ENCODE measurements around the gene POU5F1.

Gene POU5F1

GRCh38 chr6:31116661-31117385, 53.7 kb downstream of the POU5F1 start:
- Histone ChIP-seq H3K4me3 (ENCODE audit: low read depth in 1 of 2, low read length in 2 of 2) (no peak overlapping the region), H3K27me3 (ENCODE audit: insufficient read depth, low read length, poor library complexity) (peaks cover 41% of the 10 kb centered on the region), H2AFZ (ENCODE audit: low read depth, low read length) (no peak overlapping the region), H3K36me3 (ENCODE audit: insufficient read depth, low read length) (no peaks in the 10 kb centered on the region), H3K79me2 (ENCODE audit: insufficient read depth, low read length) (no peaks in the 10 kb centered on the region), H3K27ac (ENCODE audit: low read length) (no peak overlapping the region), H3K9me3 (ENCODE audit: insufficient read depth, low read length, severe bottlenecking) (no peaks in the 10 kb centered on the region), H3K4me2 (ENCODE audit: insufficient read depth, low read length) (no peak overlapping the region), H3K4me1 (ENCODE audit: insufficient read depth, low read length) (no peaks in the 10 kb centered on the region), H4K20me1 (ENCODE audit: insufficient read depth, low read length) (no peaks in the 10 kb centered on the region), H3K9ac (ENCODE audit: low read depth, low read length) (no peak overlapping the region)
- no peak for ATAC-seq (ENCODE audit: insufficient read depth, low read depth)
- no peak for DNase-seq
- TF ChIP-seq, protein P1, sequence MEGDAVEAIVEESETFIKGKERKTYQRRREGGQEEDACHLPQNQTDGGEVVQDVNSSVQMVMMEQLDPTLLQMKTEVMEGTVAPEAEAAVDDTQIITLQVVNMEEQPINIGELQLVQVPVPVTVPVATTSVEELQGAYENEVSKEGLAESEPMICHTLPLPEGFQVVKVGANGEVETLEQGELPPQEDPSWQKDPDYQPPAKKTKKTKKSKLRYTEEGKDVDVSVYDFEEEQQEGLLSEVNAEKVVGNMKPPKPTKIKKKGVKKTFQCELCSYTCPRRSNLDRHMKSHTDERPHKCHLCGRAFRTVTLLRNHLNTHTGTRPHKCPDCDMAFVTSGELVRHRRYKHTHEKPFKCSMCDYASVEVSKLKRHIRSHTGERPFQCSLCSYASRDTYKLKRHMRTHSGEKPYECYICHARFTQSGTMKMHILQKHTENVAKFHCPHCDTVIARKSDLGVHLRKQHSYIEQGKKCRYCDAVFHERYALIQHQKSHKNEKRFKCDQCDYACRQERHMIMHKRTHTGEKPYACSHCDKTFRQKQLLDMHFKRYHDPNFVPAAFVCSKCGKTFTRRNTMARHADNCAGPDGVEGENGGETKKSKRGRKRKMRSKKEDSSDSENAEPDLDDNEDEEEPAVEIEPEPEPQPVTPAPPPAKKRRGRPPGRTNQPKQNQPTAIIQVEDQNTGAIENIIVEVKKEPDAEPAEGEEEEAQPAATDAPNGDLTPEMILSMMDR (IDR thresholded peaks at IDR 0.05; ENCODE audit: borderline replicate concordance, extremely low read depth, low read length, poor library complexity, severe bottlenecking): no peak
- TF ChIP-seq EZH2 (IDR thresholded peaks at IDR 0.05; ENCODE audit: borderline replicate concordance, low read depth, low read length, severe bottlenecking): no peak

GRCh38 chr6:31115941-31116560, 54.4 kb downstream of the POU5F1 start:
- ATAC-seq (ENCODE audit: insufficient read depth, low read depth): no peak

GRCh38 chr6:31114970-31115849, 55.3 kb downstream of the POU5F1 start:
- no peaks in the 10 kb centered on the region for H3K79me2 ChIP-seq (ENCODE audit: insufficient read depth, low read length)
- H3K27me3 ChIP-seq (ENCODE audit: insufficient read depth, low read length, poor library complexity): peaks cover 54% of the 10 kb centered on the region
- H3K4me2 ChIP-seq (ENCODE audit: insufficient read depth, low read length): no peak overlapping the region
- DNase-seq (no peak), ATAC-seq (ENCODE audit: insufficient read depth, low read depth) (no peak)
- TF ChIP-seq, protein P1 (IDR thresholded peaks at IDR 0.05; ENCODE audit: borderline replicate concordance, extremely low read depth, low read length, poor library complexity, severe bottlenecking): peak; percentile 22
- TF ChIP-seq EZH2 (IDR thresholded peaks at IDR 0.05; ENCODE audit: borderline replicate concordance, low read depth, low read length, severe bottlenecking): no peak
- no peak overlapping the region for H3K4me3 ChIP-seq (ENCODE audit: low read depth in 1 of 2, low read length in 2 of 2)
- H4K20me1 ChIP-seq (ENCODE audit: insufficient read depth, low read length): no peaks in the 10 kb centered on the region
- H3K9me3 ChIP-seq (ENCODE audit: insufficient read depth, low read length, severe bottlenecking): no peaks in the 10 kb centered on the region
- H3K36me3 ChIP-seq (ENCODE audit: insufficient read depth, low read length): no peaks in the 10 kb centered on the region
- H3K9ac ChIP-seq (ENCODE audit: low read depth, low read length): no peak overlapping the region
- no peak overlapping the region for H3K27ac ChIP-seq (ENCODE audit: low read length)
- H2AFZ ChIP-seq (ENCODE audit: low read depth, low read length): no peak overlapping the region
- no peaks in the 10 kb centered on the region for H3K4me1 ChIP-seq (ENCODE audit: insufficient read depth, low read length)

More at GRCh38 chr6:31115941-31116560, 54.4 kb downstream of the POU5F1 start:
- Histone ChIP-seq H2AFZ (ENCODE audit: low read depth, low read length) (no peak overlapping the region), H3K4me1 (ENCODE audit: insufficient read depth, low read length) (no peaks in the 10 kb centered on the region), H3K4me2 (ENCODE audit: insufficient read depth, low read length) (no peak overlapping the region), H4K20me1 (ENCODE audit: insufficient read depth, low read length) (no peaks in the 10 kb centered on the region), H3K27ac (ENCODE audit: low read length) (no peak overlapping the region), H3K27me3 (ENCODE audit: insufficient read depth, low read length, poor library complexity) (peaks cover 45% of the 10 kb centered on the region), H3K4me3 (ENCODE audit: low read depth in 1 of 2, low read length in 2 of 2) (no peak overlapping the region), H3K9me3 (ENCODE audit: insufficient read depth, low read length, severe bottlenecking) (no peaks in the 10 kb centered on the region), H3K9ac (ENCODE audit: low read depth, low read length) (no peak overlapping the region), H3K79me2 (ENCODE audit: insufficient read depth, low read length) (no peaks in the 10 kb centered on the region), H3K36me3 (ENCODE audit: insufficient read depth, low read length) (no peaks in the 10 kb centered on the region)
- no peak for TF ChIP-seq EZH2 (IDR thresholded peaks at IDR 0.05; ENCODE audit: borderline replicate concordance, low read depth, low read length, severe bottlenecking)
- TF ChIP-seq, protein P1 (IDR thresholded peaks at IDR 0.05; ENCODE audit: borderline replicate concordance, extremely low read depth, low read length, poor library complexity, severe bottlenecking): no peak
- DNase-seq: no peak

Data from DND-41 (cell line).